OCI-LY3 (cell line): ENCODE data around the gene ANO8.

Experiments
- CTCF ChIP-seq: fragments of 200-600, 300-600 bp; sonication (generic); IDR thresholded peaks from 2 replicates; pipeline ENCODE4 v1.5.1; 2014; ENCODE audit warnings: antibody characterized with exemption, low read length, low read depth
- EZH2phosphoT487 ChIP-seq: fragments of 200-600 bp; shearing (Covaris generic); IDR thresholded peaks from 2 replicates; pipeline ENCODE4 v1.6.1; 2018; ENCODE audit warnings: antibody characterized with exemption, mixed run types, low read depth

- TF ChIP-seq CTCF = no peak
- TF ChIP-seq EZH2phosphoT487 = no peak
Measured at GRCh38 chr19:17380426-17381138, 45.9 kb upstream of the ANO8 start.
